SK-N-SH (cell line): ENCODE data around the gene GPR155. TPM values are rescaled to one million over a fixed set of nuclear protein-coding genes. Genes with fewer than 3 reads are reported as not detected.
"Not testable (repeated sequence)": the region's sequence is repeated elsewhere in the genome, so short reads cannot be mapped to it uniquely, and the experiment has no call there.

Experiments
- CTCF ChIA-PET: fragments of 300-600, 350-600 bp; formaldehyde crosslinking; extraction: SDS; loops from one replicate; lab custom pipeline; 2021; lab: Yijun Ruan, JAX
- POLR2A ChIA-PET: fragments of 350-600 bp; sonication (Branson Sonifier 250); formaldehyde crosslinking; extraction: SDS; loops from one replicate; lab custom pipeline; 2020; ENCODE audit warnings: antibody characterized with exemption, inconsistent platforms; lab: Yijun Ruan, JAX
- DNase-seq: peaks from one replicate; pipeline ENCODE4 v3.0.0; 2012
- H2AFZ ChIP-seq: fragments of 200-600 bp; sonication (generic); 2 replicates; pipeline ENCODE4 v1.8.1; 2016; ENCODE audit warnings: antibody characterized with exemption, mild to moderate bottlenecking, low read depth
- H3F3A ChIP-seq: fragments of 200-600 bp; sonication (generic); replicated peaks from 2 replicates; pipeline ENCODE3; 2016; ENCODE audit warnings: antibody characterized with exemption, mild to moderate bottlenecking; ENCODE audit not compliant: insufficient read depth
- H3K27ac ChIP-seq, 2 experiments: fragments of 200-500 bp in 1 of 2; fragments of 200-600 bp in 1 of 2; sonication (Bioruptor generic) in 1 of 2; sonication (generic), shearing (Covaris generic) in 1 of 2; 2 replicates each; pipeline versions ENCODE4 v1.5.1 to v1.6.1; 2014 to 2016; ENCODE audit warnings: low read depth in 2 of 2, inconsistent platforms in 1 of 2, low read length in 1 of 2, mild to moderate bottlenecking in 1 of 2, mixed read lengths in 1 of 2
- H3K27me3 ChIP-seq: fragments of 200-600 bp; sonication (generic), shearing (Covaris generic); 2 replicates; pipeline ENCODE4 v1.6.1; 2016; ENCODE audit warnings: mixed run types; ENCODE audit not compliant: insufficient read depth
- H3K36me3 ChIP-seq, 2 experiments: fragments of 200-500 bp in 1 of 2; fragments of 200-600 bp in 1 of 2; sonication (Bioruptor generic) in 1 of 2; sonication (generic) in 1 of 2; replicated peaks in 1 of 2; 2 replicates each; pipeline versions ENCODE3 to v1.5.1; 2014 to 2016; ENCODE audit warnings: low read length in 1 of 2, mild to moderate bottlenecking in 1 of 2; ENCODE audit not compliant: insufficient read depth in 2 of 2, control insufficient read depth in 1 of 2
- H3K4me1 ChIP-seq, 2 experiments: fragments of 200-500 bp in 1 of 2; fragments of 200-600 bp in 1 of 2; sonication (Bioruptor generic) in 1 of 2; sonication (generic), shearing (Covaris generic) in 1 of 2; 2 replicates each; pipeline versions ENCODE4 v1.5.1 to v1.6.1; 2014 to 2016; ENCODE audit warnings: low read depth in 1 of 2, low read length in 1 of 2, mixed run types in 1 of 2; ENCODE audit not compliant: insufficient read depth in 2 of 2, control insufficient read depth in 1 of 2
- H3K4me2 ChIP-seq: fragments of 200-600 bp; sonication (generic), shearing (Covaris generic); 2 replicates; pipeline ENCODE4 v1.6.1; 2017; ENCODE audit warnings: mixed run types
- H3K4me3 ChIP-seq, 2 experiments: fragments of 200-500 bp in 1 of 2; fragments of 200-600 bp in 1 of 2; sonication (Bioruptor generic) in 1 of 2; sonication (generic), shearing (Covaris generic) in 1 of 2; 2 replicates each; pipeline versions ENCODE4 v1.5.1 to v1.8.1; 2014 to 2016; ENCODE audit warnings: low read depth in 2 of 2, inconsistent platforms in 1 of 2, low read length in 1 of 2, mild to moderate bottlenecking in 1 of 2, mixed read lengths in 1 of 2, moderate library complexity in 1 of 2
- H3K79me2 ChIP-seq: fragments of 200-600 bp; sonication (generic); 2 replicates; pipeline ENCODE4 v1.8.1; 2017; ENCODE audit warnings: mild to moderate bottlenecking; ENCODE audit not compliant: insufficient read depth
- H3K9ac ChIP-seq: fragments of 200-600 bp; sonication (generic); 2 replicates; pipeline ENCODE4 v1.6.1; 2017; ENCODE audit warnings: mixed run types
- H3K9me2 ChIP-seq: fragments of 200-600 bp; sonication (generic); 2 replicates; pipeline ENCODE4 v1.6.1; 2017; ENCODE audit warnings: mixed run types
- H3K9me3 ChIP-seq: fragments of 200-600 bp; sonication (generic); 2 replicates; pipeline ENCODE4 v1.6.1; 2017; ENCODE audit warnings: mixed run types, mild to moderate bottlenecking, moderate library complexity
- H4K20me1 ChIP-seq: fragments of 200-600 bp; sonication (generic); 2 replicates; pipeline ENCODE4 v1.6.1; 2017; ENCODE audit warnings: mild to moderate bottlenecking, mixed run types; ENCODE audit not compliant: insufficient read depth
- ELF1 ChIP-seq: IDR thresholded peaks from 2 replicates; pipeline ENCODE4 v1.4.0; 2012
- EZH2phosphoT487 ChIP-seq: fragments of 200-600 bp; sonication (generic); IDR thresholded peaks from 2 replicates; pipeline ENCODE4 v1.6.1; 2017; ENCODE audit warnings: low read depth, mixed run types, mild to moderate bottlenecking, antibody characterized with exemption, moderate library complexity, borderline replicate concordance
- FOXM1 ChIP-seq: IDR thresholded peaks from 2 replicates; pipeline ENCODE4 v1.4.0; 2012; ENCODE audit warnings: low read depth, mild to moderate bottlenecking
- GABPA ChIP-seq: IDR thresholded peaks from 2 replicates; pipeline ENCODE4 v1.4.0; 2012; ENCODE audit warnings: low read depth, mild to moderate bottlenecking
- GATA2 ChIP-seq: sonication (generic); formaldehyde crosslinking; IDR thresholded peaks from 2 replicates; pipeline ENCODE4 v1.5.0; 2020; ENCODE audit warnings: mild to moderate bottlenecking, missing genetic modification reagents
- MEF2A ChIP-seq: IDR thresholded peaks from 2 replicates; pipeline ENCODE4 v1.4.0; 2012; ENCODE audit warnings: low read depth, borderline replicate concordance
- NFIC ChIP-seq: IDR thresholded peaks from 2 replicates; pipeline ENCODE4 v1.4.0; 2012; ENCODE audit warnings: borderline replicate concordance
- POLR2AphosphoS5 ChIP-seq: IDR thresholded peaks from 2 replicates; pipeline ENCODE4 v1.6.1; 2012; ENCODE audit warnings: low read depth, low read length
- WGBS: methylation state at CpG from one replicate; pipeline ENCODE4 v1.1.6; 2017; ENCODE audit warnings: low lambda C conversion rate; 5-methylcytosine and 5-hydroxymethylcytosine counted together
- polyA plus RNA-seq, 3 experiments: library from polyadenylated mRNA; depleted of rRNA; stranded (reverse); fragments of >200 nt; gene quantifications; 2 replicates each; pipeline ENCODE4 v1.2.3, GENCODE V29; 2012
- TF ChIP-seq, protein P1 (sequence below): IDR thresholded peaks from 2 replicates; pipeline ENCODE4; 2012
- TF ChIP-seq, protein P2 (sequence below): fragments of 150-350 bp; IDR thresholded peaks from 2 replicates; pipeline ENCODE4 v1.6.1; 2017; ENCODE audit warnings: antibody characterized with exemption, low read length, low read depth, borderline replicate concordance
- TF ChIP-seq, protein P3 (sequence below): IDR thresholded peaks from 2 replicates; pipeline ENCODE4 v1.4.0; 2012; ENCODE audit warnings: low read depth

Gene GPR155
- polyA plus RNA-seq, 1 of the 3 experiments (the other 2 are of a cell fraction): 3.5 TPM

DNA sequence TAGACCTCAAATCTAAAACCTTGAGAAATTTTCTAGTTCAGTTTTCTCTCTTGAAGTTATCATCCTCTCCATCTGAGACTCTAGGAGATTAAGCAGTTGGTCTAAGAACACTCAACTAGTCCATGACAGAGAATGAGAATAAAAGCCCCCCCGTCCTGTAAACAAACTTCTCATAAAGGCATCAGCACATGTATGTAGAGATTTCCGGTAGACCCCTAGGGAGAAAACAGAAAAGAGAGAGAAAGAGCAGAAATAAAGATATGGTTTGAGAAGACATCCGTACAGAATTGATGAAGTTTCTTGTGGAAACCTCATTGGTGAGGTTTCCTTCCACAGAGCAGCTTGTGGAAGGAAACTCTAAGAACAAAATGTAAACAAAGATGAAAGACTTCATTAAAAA is 3.2 kb upstream of the GPR155 start:
- CTCF ChIA-PET: interaction anchor here (0.9 kb wide), 1 partner anchor 27 kb away, joined by 3 read pairs; no protein-coding TSS in a partner anchor
- POLR2A ChIA-PET: no interaction called here
- 83% methylated on average over 3 of the region's 3 CpGs for WGBS
- no peaks in the 10 kb centered on the region for H4K20me1 ChIP-seq
- H3K4me3 ChIP-seq: no peak overlapping the region
- H3K9me3 ChIP-seq: no peaks in the 10 kb centered on the region
- no peaks in the 10 kb centered on the region for H3K9me2 ChIP-seq
- no peak for DNase-seq
- H3K27ac ChIP-seq: no peak overlapping the region
- H2AFZ ChIP-seq: no peak overlapping the region
- no peak overlapping the region for H3K9ac ChIP-seq
- H3F3A ChIP-seq: no peaks in the 10 kb centered on the region
- H3K27me3 ChIP-seq: no peaks in the 10 kb centered on the region
- no peak overlapping the region for H3K4me2 ChIP-seq
- no peaks in the 10 kb centered on the region for H3K79me2 ChIP-seq
- H3K4me1 ChIP-seq: peaks cover 4 to 8% of the 10 kb centered on the region in 2 experiments; a peak in 2 of 4 replicates
- no peaks in the 10 kb centered on the region for H3K36me3 ChIP-seq
- no peak for TF ChIP-seq FOXM1
- TF ChIP-seq GABPA: no peak
- TF ChIP-seq NFIC: no peak
- no peak for TF ChIP-seq ELF1
- no peak for TF ChIP-seq MEF2A
- TF ChIP-seq, protein P1, sequence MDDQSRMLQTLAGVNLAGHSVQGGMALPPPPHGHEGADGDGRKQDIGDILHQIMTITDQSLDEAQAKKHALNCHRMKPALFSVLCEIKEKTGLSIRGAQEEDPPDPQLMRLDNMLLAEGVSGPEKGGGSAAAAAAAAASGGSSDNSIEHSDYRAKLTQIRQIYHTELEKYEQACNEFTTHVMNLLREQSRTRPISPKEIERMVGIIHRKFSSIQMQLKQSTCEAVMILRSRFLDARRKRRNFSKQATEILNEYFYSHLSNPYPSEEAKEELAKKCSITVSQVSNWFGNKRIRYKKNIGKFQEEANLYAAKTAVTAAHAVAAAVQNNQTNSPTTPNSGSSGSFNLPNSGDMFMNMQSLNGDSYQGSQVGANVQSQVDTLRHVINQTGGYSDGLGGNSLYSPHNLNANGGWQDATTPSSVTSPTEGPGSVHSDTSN: no peak
- TF ChIP-seq GATA2 (CRISPR knock-in tag): no peak
- TF ChIP-seq, protein P2, sequence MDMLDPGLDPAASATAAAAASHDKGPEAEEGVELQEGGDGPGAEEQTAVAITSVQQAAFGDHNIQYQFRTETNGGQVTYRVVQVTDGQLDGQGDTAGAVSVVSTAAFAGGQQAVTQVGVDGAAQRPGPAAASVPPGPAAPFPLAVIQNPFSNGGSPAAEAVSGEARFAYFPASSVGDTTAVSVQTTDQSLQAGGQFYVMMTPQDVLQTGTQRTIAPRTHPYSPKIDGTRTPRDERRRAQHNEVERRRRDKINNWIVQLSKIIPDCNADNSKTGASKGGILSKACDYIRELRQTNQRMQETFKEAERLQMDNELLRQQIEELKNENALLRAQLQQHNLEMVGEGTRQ: no peak
- no peak for TF ChIP-seq POLR2AphosphoS5
- TF ChIP-seq EZH2phosphoT487: no peak
- TF ChIP-seq, protein P3, sequence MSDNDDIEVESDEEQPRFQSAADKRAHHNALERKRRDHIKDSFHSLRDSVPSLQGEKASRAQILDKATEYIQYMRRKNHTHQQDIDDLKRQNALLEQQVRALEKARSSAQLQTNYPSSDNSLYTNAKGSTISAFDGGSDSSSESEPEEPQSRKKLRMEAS: no peak
- TF ChIP-seq, all 33 proteins: peak for 0

DNA sequence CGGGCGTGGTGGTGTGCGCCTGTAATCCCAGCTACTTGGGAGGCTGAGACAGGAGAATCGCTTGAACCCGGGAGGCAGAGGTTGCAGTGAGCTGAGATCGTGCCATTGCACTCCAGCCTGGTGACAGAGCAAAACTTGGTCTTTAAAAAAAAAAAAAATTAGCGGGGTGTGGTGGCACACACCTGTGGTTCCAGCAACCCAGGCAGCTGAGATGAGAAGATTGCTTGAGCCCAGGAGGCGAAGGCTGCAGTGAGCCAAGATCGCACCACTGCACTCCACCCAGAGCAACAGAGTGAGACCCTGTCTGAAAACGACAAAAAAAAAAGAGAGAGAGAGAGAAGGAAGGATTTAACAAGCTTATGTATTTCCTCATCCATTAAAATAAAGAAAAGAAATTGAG is 2.7 kb upstream of the GPR155 start:
- H3K9ac ChIP-seq, H2AFZ ChIP-seq, H3F3A ChIP-seq, H3K4me1 ChIP-seq, H3K9me2 ChIP-seq, DNase-seq, H3K4me2 ChIP-seq, H3K27me3 ChIP-seq, POLR2A ChIA-PET, H3K36me3 ChIP-seq, H3K4me3 ChIP-seq, H4K20me1 ChIP-seq, H3K27ac ChIP-seq, H3K9me3 ChIP-seq, H3K79me2 ChIP-seq: not testable (repeated sequence)
- 90% methylated on average over 10 of the region's 10 CpGs for WGBS
- CTCF ChIA-PET: interaction anchor here (0.9 kb wide), 1 partner anchor 26 kb away, joined by 3 read pairs; no protein-coding TSS in a partner anchor
